ENCODE results near the gene USP3.

DNA sequence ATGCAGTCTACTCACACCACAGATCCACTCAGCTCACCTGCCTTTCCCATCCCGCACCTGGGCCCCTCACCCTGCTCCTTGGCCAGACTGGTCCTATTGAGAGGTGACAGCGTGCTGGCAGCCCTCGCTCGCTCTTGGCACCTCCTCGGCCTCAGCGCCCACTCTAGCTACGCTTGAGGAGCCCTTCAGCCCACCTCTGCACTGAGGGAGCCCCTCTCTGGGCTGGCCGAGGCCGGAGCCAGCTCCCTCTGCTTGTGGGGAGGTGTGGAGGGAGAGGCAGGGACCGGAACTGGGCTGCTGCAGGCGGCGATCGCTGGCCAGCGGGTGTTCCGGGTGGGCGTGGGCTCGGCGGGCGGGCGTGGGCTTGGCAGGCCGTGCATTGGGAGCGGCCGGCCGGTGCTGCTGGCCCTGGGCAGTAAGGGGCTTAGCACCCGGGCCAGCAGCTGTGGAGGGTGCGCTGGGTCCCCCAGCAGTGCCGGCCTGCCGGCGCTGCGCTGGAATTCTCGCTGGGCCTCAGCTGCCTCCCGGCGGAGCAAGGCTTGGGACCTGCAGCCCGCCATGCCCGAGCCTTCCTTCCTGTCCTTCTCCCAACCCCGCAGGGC, 45.5 kb upstream of the USP3 start:
- TF ChIP-seq, protein P1, sequence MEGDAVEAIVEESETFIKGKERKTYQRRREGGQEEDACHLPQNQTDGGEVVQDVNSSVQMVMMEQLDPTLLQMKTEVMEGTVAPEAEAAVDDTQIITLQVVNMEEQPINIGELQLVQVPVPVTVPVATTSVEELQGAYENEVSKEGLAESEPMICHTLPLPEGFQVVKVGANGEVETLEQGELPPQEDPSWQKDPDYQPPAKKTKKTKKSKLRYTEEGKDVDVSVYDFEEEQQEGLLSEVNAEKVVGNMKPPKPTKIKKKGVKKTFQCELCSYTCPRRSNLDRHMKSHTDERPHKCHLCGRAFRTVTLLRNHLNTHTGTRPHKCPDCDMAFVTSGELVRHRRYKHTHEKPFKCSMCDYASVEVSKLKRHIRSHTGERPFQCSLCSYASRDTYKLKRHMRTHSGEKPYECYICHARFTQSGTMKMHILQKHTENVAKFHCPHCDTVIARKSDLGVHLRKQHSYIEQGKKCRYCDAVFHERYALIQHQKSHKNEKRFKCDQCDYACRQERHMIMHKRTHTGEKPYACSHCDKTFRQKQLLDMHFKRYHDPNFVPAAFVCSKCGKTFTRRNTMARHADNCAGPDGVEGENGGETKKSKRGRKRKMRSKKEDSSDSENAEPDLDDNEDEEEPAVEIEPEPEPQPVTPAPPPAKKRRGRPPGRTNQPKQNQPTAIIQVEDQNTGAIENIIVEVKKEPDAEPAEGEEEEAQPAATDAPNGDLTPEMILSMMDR (IDR thresholded peaks at IDR 0.05) = no peak
- TF ChIP-seq POLR2A (IDR thresholded peaks at IDR 0.05) = no peak

Data from transverse colon (tissue), 3 donors.